Upper lobe of left lung (tissue), 6 donors: ENCODE data around the gene PROX2. TPM values are rescaled to one million over a fixed set of nuclear protein-coding genes. Genes with fewer than 3 reads are reported as not detected.
A peak's percentile ranks its signal among the peaks of the same experiment; 100 is the strongest.

Experiments used
- ATAC-seq, 2 donors: fragments of 200-7000 bp; cut with Tn5 transposase; one replicate each; pipeline ENCODE4 v1.9.1; 2022; ENCODE audit warnings: mild to moderate bottlenecking in 2 of 2, moderate library complexity in 2 of 2; ENCODE audit not compliant: low FRiP score in 2 of 2
- DNase-seq, 2 donors: peaks; one replicate each; pipeline ENCODE4 v3.0.0-alpha.2; 2019 to 2020
- H3K27ac ChIP-seq, 4 donors: fragments of 200-600 bp; sonication (generic); one replicate each; pipeline ENCODE4 v1.5.1; 2016 to 2019
- H3K27me3 ChIP-seq, 4 donors: fragments of 200-600 bp; sonication (generic); one replicate each; pipeline ENCODE4 v1.5.1; 2017 to 2019
- H3K36me3 ChIP-seq, 4 donors: fragments of 200-600 bp; sonication (generic); one replicate each; pipeline ENCODE4 v1.5.1; 2016 to 2019
- H3K4me1 ChIP-seq, 4 donors: fragments of 200-600 bp; sonication (generic); one replicate each; pipeline ENCODE4 v1.5.1; 2018 to 2019
- H3K4me3 ChIP-seq, 4 donors: fragments of 200-600 bp; sonication (generic); one replicate each; pipeline ENCODE4 v1.5.1; 2017 to 2019; ENCODE audit warnings: mild to moderate bottlenecking in 2 of 4, moderate library complexity in 1 of 4
- H3K9me3 ChIP-seq, 4 donors: fragments of 200-600 bp; sonication (generic); one replicate each; pipeline ENCODE4 v1.5.1; 2018 to 2019
- EP300 ChIP-seq, 4 donors: sonication (generic); formaldehyde crosslinking; IDR thresholded peaks; one replicate each; pipeline ENCODE4 v1.5.1; 2017; ENCODE audit warnings: antibody characterized with exemption in 4 of 4, control low read depth in 2 of 4
- POLR2A ChIP-seq, 4 donors: fragments of 450-650 bp; IDR thresholded peaks; one replicate each; pipeline ENCODE4 v1.5.1; 2016 to 2017; ENCODE audit warnings: antibody characterized with exemption in 4 of 4, mild to moderate bottlenecking in 2 of 4
- POLR2AphosphoS5 ChIP-seq, 2 donors: sonication (generic); formaldehyde crosslinking; IDR thresholded peaks; one replicate each; pipeline ENCODE4 v1.5.1; 2017; ENCODE audit warnings: antibody characterized with exemption in 2 of 2
- WGBS, 2 donors: methylation state at CpG; one replicate each; pipeline ENCODE4 v1.1.5; 2017 to 2018; 5-methylcytosine and 5-hydroxymethylcytosine counted together
- total RNA-seq, 6 donors: library from RNA; depleted of rRNA in 4 of 6; stranded (reverse); fragments of >200 nt in 4 of 6; gene quantifications; one replicate each; pipeline versions ENCODE4 v1.1.0 to v1.2.1, GENCODE V29; 2016 to 2021
- TF ChIP-seq, protein P1 (sequence below), 6 experiments: fragments of 450-650 bp in 4 of 6; fragments of 200-600 bp in 2 of 6; sonication (generic) in 2 of 6; IDR thresholded peaks; one replicate each; pipeline ENCODE4 v1.5.1; 2016 to 2019; ENCODE audit warnings: antibody characterized with exemption in 6 of 6
- donor health status: DM: no; HTN: no; CAD: no; lungs with moderate emphysema.
- donor health status: DM: no; HTN: yes; CAD: no; lungs with severe emphysema.

The PROX2 gene
- total RNA-seq, 6 donors from 2014 or later = 0.07 to 0.11 TPM; not detected in 4

DNA sequence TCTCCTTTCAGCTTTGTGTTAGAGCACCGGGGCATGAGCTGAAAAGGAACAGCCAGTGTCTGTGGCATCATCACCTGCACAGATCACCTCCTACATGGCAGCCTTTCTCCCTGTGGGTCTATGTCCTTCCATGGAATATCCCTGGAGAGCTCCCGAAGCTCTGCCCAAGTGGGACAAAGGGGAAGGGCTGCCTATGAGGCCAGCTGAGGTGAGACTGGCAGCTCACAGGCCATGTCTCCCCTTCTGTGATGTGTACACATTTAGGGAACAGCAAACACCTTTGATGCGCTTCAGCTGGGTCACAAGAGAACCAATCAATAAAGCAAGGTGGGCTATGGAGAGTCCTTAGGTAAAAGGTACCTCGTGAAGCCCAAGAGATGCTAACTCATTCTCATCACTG lies 4.1 kb downstream of the PROX2 start:
- no peak overlapping the region for H3K4me3 ChIP-seq
- no peak overlapping the region for H3K27ac ChIP-seq
- DNase-seq = no peak
- H3K27me3 ChIP-seq = no peaks in the 10 kb centered on the region
- no peaks in the 10 kb centered on the region for H3K9me3 ChIP-seq
- no peak for ATAC-seq
- H3K36me3 ChIP-seq = no peaks in the 10 kb centered on the region
- no peak for TF ChIP-seq POLR2A (IDR thresholded peaks at IDR 0.05)
- no peak for TF ChIP-seq EP300 (IDR thresholded peaks at IDR 0.05)
- TF ChIP-seq, protein P1, sequence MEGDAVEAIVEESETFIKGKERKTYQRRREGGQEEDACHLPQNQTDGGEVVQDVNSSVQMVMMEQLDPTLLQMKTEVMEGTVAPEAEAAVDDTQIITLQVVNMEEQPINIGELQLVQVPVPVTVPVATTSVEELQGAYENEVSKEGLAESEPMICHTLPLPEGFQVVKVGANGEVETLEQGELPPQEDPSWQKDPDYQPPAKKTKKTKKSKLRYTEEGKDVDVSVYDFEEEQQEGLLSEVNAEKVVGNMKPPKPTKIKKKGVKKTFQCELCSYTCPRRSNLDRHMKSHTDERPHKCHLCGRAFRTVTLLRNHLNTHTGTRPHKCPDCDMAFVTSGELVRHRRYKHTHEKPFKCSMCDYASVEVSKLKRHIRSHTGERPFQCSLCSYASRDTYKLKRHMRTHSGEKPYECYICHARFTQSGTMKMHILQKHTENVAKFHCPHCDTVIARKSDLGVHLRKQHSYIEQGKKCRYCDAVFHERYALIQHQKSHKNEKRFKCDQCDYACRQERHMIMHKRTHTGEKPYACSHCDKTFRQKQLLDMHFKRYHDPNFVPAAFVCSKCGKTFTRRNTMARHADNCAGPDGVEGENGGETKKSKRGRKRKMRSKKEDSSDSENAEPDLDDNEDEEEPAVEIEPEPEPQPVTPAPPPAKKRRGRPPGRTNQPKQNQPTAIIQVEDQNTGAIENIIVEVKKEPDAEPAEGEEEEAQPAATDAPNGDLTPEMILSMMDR (IDR thresholded peaks at IDR 0.05) = no peak
- TF ChIP-seq POLR2AphosphoS5 (IDR thresholded peaks at IDR 0.05) = no peak
- H3K4me1 ChIP-seq = peaks cover 0 to 5% (median 2%) of the 10 kb centered on the region in 4 donors
- WGBS, 2 donors = 84 to 86% methylated on average over 4 of the region's 4 CpGs

DNA sequence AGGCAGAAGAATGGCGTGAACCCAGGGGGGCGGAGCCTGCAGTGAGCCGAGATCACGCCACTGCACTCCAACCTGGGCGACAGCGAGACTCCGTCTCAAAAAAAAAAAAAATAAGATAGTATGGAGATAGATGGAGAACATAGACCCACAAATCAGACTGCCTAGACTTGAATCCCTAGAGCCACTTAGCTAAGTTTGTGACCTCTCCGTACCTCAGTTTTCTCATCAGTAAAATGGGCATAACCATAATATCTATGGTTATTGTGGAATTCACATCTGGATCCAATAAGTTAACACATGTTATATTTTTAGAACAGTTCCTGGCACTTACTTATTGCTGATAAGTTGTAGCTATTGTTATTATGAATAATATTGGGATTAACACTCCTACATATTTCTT lies 7.2 kb downstream of the PROX2 start:
- Histone ChIP-seq H3K27me3 (no peaks in the 10 kb centered on the region), H3K27ac (no peak overlapping the region), H3K4me3 (no peak overlapping the region), H3K4me1 (peaks cover 0 to 8% (median under 1%) of the 10 kb centered on the region in 4 donors), H3K9me3 (no peaks in the 10 kb centered on the region), H3K36me3 (no peaks in the 10 kb centered on the region)
- TF ChIP-seq EP300 (IDR thresholded peaks at IDR 0.05) = no peak
- TF ChIP-seq POLR2AphosphoS5 (IDR thresholded peaks at IDR 0.05) = no peak
- no peak for TF ChIP-seq POLR2A (IDR thresholded peaks at IDR 0.05)
- TF ChIP-seq, protein P1 (IDR thresholded peaks at IDR 0.05) = no peak
- ATAC-seq (no peak), DNase-seq (no peak)
- WGBS, 2 donors = 94 to 96% methylated on average over 8 of the region's 8 CpGs

DNA sequence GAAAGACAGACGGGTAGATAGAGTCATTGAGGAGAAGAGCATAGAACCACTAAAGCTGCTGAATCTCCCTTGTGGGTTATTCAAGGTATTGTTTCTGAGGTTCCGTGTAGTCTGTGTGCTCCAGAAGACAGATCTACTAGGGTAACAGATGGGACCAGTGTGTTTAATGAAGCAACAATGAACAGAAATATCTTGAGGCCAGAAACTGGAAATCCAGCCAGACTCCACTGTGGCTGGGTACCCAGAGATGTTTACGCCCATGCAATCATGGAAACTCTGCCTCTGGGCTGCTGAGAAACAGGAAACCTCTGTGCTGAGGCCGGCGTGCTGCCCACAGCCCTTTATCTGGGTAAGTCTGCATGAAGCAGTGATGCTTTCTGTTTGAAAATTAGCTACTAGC lies 8.3 kb downstream of the PROX2 start:
- Histone ChIP-seq H3K27me3 (no peaks in the 10 kb centered on the region), H3K9me3 (no peaks in the 10 kb centered on the region), H3K27ac (no peak overlapping the region), H3K4me3 (no peak overlapping the region), H3K4me1 (peaks cover 0 to 10% (median 4%) of the 10 kb centered on the region in 4 donors), H3K36me3 (no peaks in the 10 kb centered on the region)
- TF ChIP-seq POLR2A (IDR thresholded peaks at IDR 0.05) = no peak
- TF ChIP-seq, protein P1 (IDR thresholded peaks at IDR 0.05) = no peak
- TF ChIP-seq POLR2AphosphoS5 (IDR thresholded peaks at IDR 0.05) = no peak
- TF ChIP-seq EP300 (IDR thresholded peaks at IDR 0.05) = no peak
- WGBS, 2 donors = 36 to 40% methylated on average over 5 of the region's 5 CpGs
- DNase-seq (no peak), ATAC-seq (peak in 1 of 2 donors; percentile 42)

DNA sequence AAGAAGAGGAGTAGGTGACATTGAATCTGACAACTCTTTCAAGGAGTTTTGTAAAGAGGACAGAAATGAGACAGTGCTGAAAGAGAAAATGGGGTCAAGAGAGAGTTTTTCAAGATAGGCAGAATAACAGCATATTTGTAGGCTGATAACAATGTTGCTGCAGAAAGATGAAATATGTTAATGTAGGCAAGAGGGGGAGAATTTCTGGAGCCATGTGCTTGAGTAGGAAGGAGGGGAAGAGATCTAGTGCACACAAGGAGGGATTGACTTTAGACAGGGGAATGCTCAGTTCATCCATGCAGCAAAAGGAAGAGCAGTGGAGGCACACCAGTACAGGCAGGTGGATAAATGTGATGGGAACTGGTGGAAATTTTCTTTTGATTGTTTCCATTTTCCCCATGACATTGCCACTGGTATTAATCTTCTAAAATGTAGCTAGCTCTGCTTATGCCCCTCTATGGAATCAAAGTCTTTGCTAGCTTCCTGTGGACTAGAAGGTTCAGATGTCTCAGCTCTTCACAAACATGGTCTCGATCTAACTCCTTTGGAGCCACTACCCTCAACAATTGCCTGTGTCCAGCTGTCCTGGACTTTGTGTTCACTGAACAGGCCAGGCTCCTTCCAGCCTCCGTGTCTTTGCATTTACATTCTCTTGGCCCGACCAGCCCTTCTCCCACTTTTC lies 9.1 kb downstream of the PROX2 start:
- Histone ChIP-seq H3K27ac (no peak overlapping the region), H3K9me3 (no peaks in the 10 kb centered on the region), H3K36me3 (no peaks in the 10 kb centered on the region), H3K4me1 (peaks cover 0 to 10% (median 4%) of the 10 kb centered on the region in 4 donors), H3K27me3 (no peaks in the 10 kb centered on the region), H3K4me3 (no peak overlapping the region)
- TF ChIP-seq POLR2A (IDR thresholded peaks at IDR 0.05) = no peak
- TF ChIP-seq POLR2AphosphoS5 (IDR thresholded peaks at IDR 0.05) = no peak
- TF ChIP-seq, protein P1 (IDR thresholded peaks at IDR 0.05) = no peak
- no peak for TF ChIP-seq EP300 (IDR thresholded peaks at IDR 0.05)
- ATAC-seq (no peak), DNase-seq (no peak)
- WGBS, 2 donors = 82 to 92% methylated on average over 3 of the region's 3 CpGs

DNA sequence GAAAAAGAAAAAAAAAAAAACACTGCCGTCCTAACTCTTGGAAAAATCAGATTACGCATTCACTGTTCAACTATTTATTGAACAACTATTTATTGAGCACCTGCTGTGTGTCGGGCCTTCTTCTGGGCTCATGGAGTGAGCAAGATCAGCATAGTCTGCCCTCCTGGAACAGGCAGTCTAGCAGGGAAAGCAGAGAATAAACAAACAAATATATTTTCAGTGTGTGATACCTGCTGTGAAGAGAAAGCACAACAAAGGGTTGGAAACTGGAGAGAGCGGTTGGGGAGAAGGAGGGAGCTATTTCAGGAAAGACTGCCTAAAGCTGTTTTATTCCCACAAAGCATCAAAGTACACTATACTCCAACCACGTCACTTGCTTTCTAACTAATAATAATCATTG lies 10.8 kb downstream of the PROX2 start:
- no peak overlapping the region for H3K4me3 ChIP-seq
- no peaks in the 10 kb centered on the region for H3K9me3 ChIP-seq
- ATAC-seq (no peak), DNase-seq (no peak)
- TF ChIP-seq POLR2A (IDR thresholded peaks at IDR 0.05) = no peak
- no peak for TF ChIP-seq POLR2AphosphoS5 (IDR thresholded peaks at IDR 0.05)
- no peak for TF ChIP-seq EP300 (IDR thresholded peaks at IDR 0.05)
- TF ChIP-seq, protein P1 (IDR thresholded peaks at IDR 0.05) = no peak
- H3K27me3 ChIP-seq = no peaks in the 10 kb centered on the region
- no peaks in the 10 kb centered on the region for H3K36me3 ChIP-seq
- H3K4me1 ChIP-seq = peaks cover 0 to 18% (median 5%) of the 10 kb centered on the region in 4 donors
- H3K27ac ChIP-seq = no peak overlapping the region
- 91 to 96% methylated on average over 5 of the region's 5 CpGs for WGBS, 2 donors
